Neural progenitor cell (in vitro differentiated cells): Measurements from ENCODE around the gene GET3.

Source experiments
- CTCF ChIP-seq: fragments of 200-600 bp; sonication (generic); IDR thresholded peaks from 2 replicates; pipeline ENCODE4 v1.5.1; 2017; ENCODE audit warnings: antibody characterized with exemption, mild to moderate bottlenecking
- EZH2 ChIP-seq: fragments of 200-600 bp; sonication (generic); IDR thresholded peaks from 2 replicates; pipeline ENCODE4 v1.6.1; 2017; ENCODE audit warnings: antibody characterized with exemption, mild to moderate bottlenecking, moderate library complexity
- EZH2phosphoT487 ChIP-seq: fragments of 200-600 bp; sonication (generic); IDR thresholded peaks from 2 replicates; pipeline ENCODE4 v1.6.1; 2017; ENCODE audit warnings: antibody characterized with exemption

- TF ChIP-seq CTCF (no peak), EZH2 (no peak), EZH2phosphoT487 (no peak)
Observed at GRCh38 chr19:12772323-12772722, 35.0 kb downstream of the GET3 start.
